ENCODE data around the gene ADAM17. TPM values are rescaled to one million over a fixed set of nuclear protein-coding genes. Genes with fewer than 3 reads are reported as not detected.

ADAM17 gene
- total RNA-seq, 2 experiments from 2014 or later = 20.2 to 23.1 TPM

GRCh38 chr2:9451231-9451630 lies 104.4 kb downstream of the ADAM17 start:
- no peaks in the 10 kb centered on the region for H3K9me3 Mint-ChIP-seq (ENCODE audit: low read depth)
- no peaks in the 10 kb centered on the region for H3K27me3 Mint-ChIP-seq
- no peak for DNase-seq
- H3K27ac Mint-ChIP-seq = no peak overlapping the region
- no peak for ATAC-seq
- H3K4me1 Mint-ChIP-seq = no peaks in the 10 kb centered on the region
- intact Hi-C loops (cut with DNase I, micrococcal nuclease) = no loop called here
- H3K36me3 Mint-ChIP-seq (ENCODE audit: low read depth) = peaks cover 32% of the 10 kb centered on the region
- POLR2A ChIA-PET = no interaction called here
- no peak overlapping the region for H3K4me3 Mint-ChIP-seq
- CTCF ChIA-PET = interaction anchor here (0.6 kb wide), 1 partner anchor 146 kb away, joined by 4 read pairs; no protein-coding TSS in a partner anchor

DNA sequence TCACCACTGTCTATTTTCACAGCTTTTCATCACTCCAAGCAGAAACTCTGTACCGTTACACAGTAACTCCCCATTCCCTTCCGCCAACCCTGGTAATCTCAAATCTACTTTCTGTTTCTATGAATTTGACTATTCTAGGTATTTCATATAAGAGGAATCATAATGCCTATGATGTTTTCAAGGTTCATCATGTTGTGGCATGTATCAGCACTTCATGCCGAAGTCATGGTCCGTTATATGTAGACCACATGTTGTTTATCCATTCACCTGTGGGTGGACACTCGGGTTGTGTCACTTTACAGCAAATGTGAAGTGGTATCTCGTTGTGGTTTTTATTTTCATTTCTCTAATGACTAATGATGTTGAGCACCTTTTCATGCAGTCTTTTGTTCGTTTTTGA lies 110.5 kb downstream of the ADAM17 start:
- ChIA-PET POLR2A (no interaction called here), CTCF (no interaction called here)
- Mint-ChIP-seq H3K36me3 (ENCODE audit: low read depth) (peaks cover 42% of the 10 kb centered on the region), H3K4me1 (peaks cover 11% of the 10 kb centered on the region), H3K27ac (peak overlapping the region; percentile 4), H3K9me3 (ENCODE audit: low read depth) (no peaks in the 10 kb centered on the region), H3K27me3 (no peaks in the 10 kb centered on the region), H3K4me3 (no peak overlapping the region)
- intact Hi-C loops (cut with DNase I, micrococcal nuclease) = no loop called here
- peak; percentile 78 for ATAC-seq
- DNase-seq = no peak

DNA sequence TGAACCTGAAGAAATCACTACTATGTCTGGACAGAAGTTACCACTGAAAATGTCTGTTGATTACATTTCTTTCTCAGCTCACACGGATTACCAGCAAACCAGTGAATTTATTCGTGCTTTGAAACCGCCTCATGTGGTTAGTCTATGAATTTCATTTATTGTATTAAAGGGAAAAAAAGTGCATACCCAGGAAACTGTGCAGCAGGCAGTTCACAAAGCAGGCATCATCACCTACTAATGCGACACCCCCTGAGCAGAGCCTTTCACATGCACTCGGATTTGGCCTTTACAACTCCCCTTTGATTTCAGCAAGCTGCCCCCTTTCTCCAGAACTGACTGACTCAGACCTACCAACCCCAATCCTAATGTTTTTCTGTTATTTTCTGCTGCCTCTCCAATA lies 112.1 kb downstream of the ADAM17 start:
- Mint-ChIP-seq H3K4me3 (no peak overlapping the region), H3K36me3 (ENCODE audit: low read depth) (peaks cover 39% of the 10 kb centered on the region), H3K9me3 (ENCODE audit: low read depth) (no peaks in the 10 kb centered on the region), H3K4me1 (peaks cover 11% of the 10 kb centered on the region), H3K27me3 (no peaks in the 10 kb centered on the region), H3K27ac (no peak overlapping the region)
- ChIA-PET CTCF (interaction anchor here (0.8 kb wide), 1 partner anchor 309 kb away, joined by 4 read pairs; no protein-coding TSS in a partner anchor), POLR2A (interaction anchor here (0.7 kb wide), 1 partner anchor 19 kb away, joined by 4 read pairs; no protein-coding TSS in a partner anchor)
- DNase-seq (no peak), ATAC-seq (no peak)
- intact Hi-C loops (cut with DNase I, micrococcal nuclease) = no loop called here

- no peak overlapping the region for H3K27ac Mint-ChIP-seq
- no peaks in the 10 kb centered on the region for H3K27me3 Mint-ChIP-seq
- DNase-seq (no peak), ATAC-seq (no peak)
- ChIA-PET CTCF (interaction anchor here (1.5 kb wide), 1 partner anchor 300 kb away, joined by 3 read pairs; no protein-coding TSS in a partner anchor), POLR2A (no interaction called here)
- peaks cover 11% of the 10 kb centered on the region for H3K4me1 Mint-ChIP-seq
- intact Hi-C loops (cut with DNase I, micrococcal nuclease) = no loop called here
- no peaks in the 10 kb centered on the region for H3K9me3 Mint-ChIP-seq (ENCODE audit: low read depth)
- peaks cover 50% of the 10 kb centered on the region for H3K36me3 Mint-ChIP-seq (ENCODE audit: low read depth)
- no peak overlapping the region for H3K4me3 Mint-ChIP-seq
Observed at GRCh38 chr2:9441556-9441955, 114.1 kb downstream of the ADAM17 start.

- no peak overlapping the region for H3K27ac Mint-ChIP-seq
- intact Hi-C loops (cut with DNase I, micrococcal nuclease) = no loop called here
- peaks cover 47% of the 10 kb centered on the region for H3K36me3 Mint-ChIP-seq (ENCODE audit: low read depth)
- H3K9me3 Mint-ChIP-seq (ENCODE audit: low read depth) = no peaks in the 10 kb centered on the region
- ChIA-PET POLR2A (no interaction called here), CTCF (no interaction called here)
- H3K4me1 Mint-ChIP-seq = peaks cover 6% of the 10 kb centered on the region
- no peak overlapping the region for H3K4me3 Mint-ChIP-seq
- no peaks in the 10 kb centered on the region for H3K27me3 Mint-ChIP-seq
- DNase-seq = no peak
- no peak for ATAC-seq
Observed at GRCh38 chr2:9440058-9440727, 115.4 kb downstream of the ADAM17 start.

DNA sequence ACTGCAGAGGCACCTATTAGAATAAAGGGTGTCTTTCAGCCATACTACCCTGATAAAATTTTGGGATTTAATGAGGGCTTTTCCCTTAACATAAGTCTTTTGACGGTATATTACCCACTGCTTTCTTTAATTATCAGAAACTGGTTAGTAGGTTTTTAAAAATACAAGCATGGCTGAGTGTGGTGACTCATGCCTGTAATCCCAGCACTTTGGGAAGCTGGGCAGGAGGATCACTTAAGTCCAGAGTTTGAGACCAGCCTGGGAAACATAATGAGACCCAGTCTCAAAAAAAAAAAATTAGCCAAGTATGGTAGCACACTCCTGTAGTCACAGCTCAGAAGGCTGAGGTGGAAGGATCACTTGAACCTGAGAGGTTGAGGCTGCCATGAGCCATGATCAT lies 116.1 kb downstream of the ADAM17 start:
- H3K9me3 Mint-ChIP-seq (ENCODE audit: low read depth) = no peaks in the 10 kb centered on the region
- intact Hi-C loops (cut with DNase I, micrococcal nuclease) = no loop called here
- no peaks in the 10 kb centered on the region for H3K27me3 Mint-ChIP-seq
- no peak overlapping the region for H3K27ac Mint-ChIP-seq
- peaks cover 2% of the 10 kb centered on the region for H3K4me1 Mint-ChIP-seq
- ATAC-seq = no peak
- POLR2A ChIA-PET = no interaction called here
- H3K4me3 Mint-ChIP-seq = no peak overlapping the region
- no peak for DNase-seq
- CTCF ChIA-PET = no interaction called here
- peaks cover 48% of the 10 kb centered on the region for H3K36me3 Mint-ChIP-seq (ENCODE audit: low read depth)

Other genes starting within 250 kb of the ADAM17 start
- 10 to 100 TPM; 89.7 to 92.1 TPM for gene ITGB1BP1, start 132.3 kb downstream of the ADAM17 start, total RNA-seq
- gene CPSF3, start 132.2 kb downstream of the ADAM17 start, total RNA-seq = 100 to 1,000 TPM in 1 of 2 experiments, 10 to 100 TPM in 1; 72.3 to 103 TPM
- gene IAH1, start 81.3 kb downstream of the ADAM17 start, total RNA-seq = 10 to 100 TPM; 53.7 to 63.7 TPM
- gene YWHAQ, start 75.2 kb upstream of the ADAM17 start, total RNA-seq = 100 to 1,000 TPM; 370 to 508 TPM

Data from activated CD4-positive, alpha-beta T cell treated with anti-CD3 and anti-CD28 coated beads for 36 hours (primary cell).